KMS-11 (cell line): ENCODE measurements around the gene RYR2.

ENCODE experiments used
- H2AFZ ChIP-seq: fragments of 200-600 bp; sonication (generic); 2 replicates; pipeline ENCODE4 v1.6.1; 2016; ENCODE audit warnings: antibody characterized with exemption, mixed run types, low read depth
- H3K27ac ChIP-seq: fragments of 200-600 bp; sonication (generic); 2 replicates; pipeline ENCODE4 v1.6.1; 2016; ENCODE audit warnings: mild to moderate bottlenecking, mixed run types
- H3K27me3 ChIP-seq: fragments of 200-600 bp; sonication (generic); 2 replicates; pipeline ENCODE4 v1.6.1; 2017; ENCODE audit warnings: mild to moderate bottlenecking, low read depth, mixed run types, moderate library complexity; ENCODE audit not compliant: insufficient read depth
- H3K36me3 ChIP-seq: fragments of 200-600 bp; sonication (generic); 2 replicates; pipeline ENCODE4 v1.6.1; 2017; ENCODE audit warnings: mild to moderate bottlenecking, mixed run types; ENCODE audit not compliant: insufficient read depth
- H3K4me1 ChIP-seq: fragments of 200-600 bp; sonication (generic); 2 replicates; pipeline ENCODE4 v1.6.1; 2016; ENCODE audit warnings: mild to moderate bottlenecking, low read depth, mixed run types; ENCODE audit not compliant: poor library complexity, severe bottlenecking
- H3K4me2 ChIP-seq: fragments of 200-600 bp; sonication (generic); 2 replicates; pipeline ENCODE4 v1.7.0; 2016; ENCODE audit warnings: mild to moderate bottlenecking, mixed run types
- H3K4me3 ChIP-seq: fragments of 200-600 bp; sonication (generic); IDR thresholded peaks from 2 replicates; pipeline ENCODE4 v1.6.1; 2017; ENCODE audit warnings: low read depth, low read length, mixed read lengths; ENCODE audit not compliant: insufficient read depth
- H3K79me2 ChIP-seq: fragments of 200-600 bp; sonication (generic); 2 replicates; pipeline ENCODE4 v1.6.1; 2016; ENCODE audit warnings: low read depth, mixed run types; ENCODE audit not compliant: insufficient read depth
- H3K9ac ChIP-seq: fragments of 200-600 bp; sonication (generic); 2 replicates; pipeline ENCODE4 v1.6.1; 2016; ENCODE audit warnings: mild to moderate bottlenecking, mixed run types
- H4K20me1 ChIP-seq: fragments of 200-600 bp; sonication (generic); 2 replicates; pipeline ENCODE4 v1.6.1; 2016; ENCODE audit warnings: mild to moderate bottlenecking, mixed run types; ENCODE audit not compliant: insufficient read depth
- CTCF ChIP-seq: fragments of 200-600 bp; sonication (generic); conservative IDR thresholded peaks from 2 replicates; pipeline ENCODE4 v1.6.1; 2017; ENCODE audit warnings: low read depth, mild to moderate bottlenecking, antibody characterized with exemption, low read length, moderate library complexity, mixed read lengths

The RYR2 gene

GRCh38 chr1:237045278-237046016 lies 3.5 kb downstream of the RYR2 start:
- no peak overlapping the region for H2AFZ ChIP-seq
- H3K9ac ChIP-seq, result no peak overlapping the region
- H3K4me3 ChIP-seq, result no peak overlapping the region
- no peak for TF ChIP-seq CTCF
- no peak overlapping the region for H3K27ac ChIP-seq
- H3K4me2 ChIP-seq, result no peak overlapping the region
- no peaks in the 10 kb centered on the region for H3K36me3 ChIP-seq
- peaks cover 3% of the 10 kb centered on the region for H3K4me1 ChIP-seq
- no peaks in the 10 kb centered on the region for H3K79me2 ChIP-seq
- no peaks in the 10 kb centered on the region for H4K20me1 ChIP-seq
- H3K27me3 ChIP-seq, result no peaks in the 10 kb centered on the region

GRCh38 chr1:237048803-237049202 lies 6.8 kb downstream of the RYR2 start:
- H3K4me2 ChIP-seq, result no peak overlapping the region
- H4K20me1 ChIP-seq, result no peaks in the 10 kb centered on the region
- H2AFZ ChIP-seq, result no peak overlapping the region
- no peak overlapping the region for H3K27ac ChIP-seq
- no peaks in the 10 kb centered on the region for H3K27me3 ChIP-seq
- no peak overlapping the region for H3K9ac ChIP-seq
- no peak for TF ChIP-seq CTCF
- no peaks in the 10 kb centered on the region for H3K36me3 ChIP-seq
- H3K79me2 ChIP-seq, result no peaks in the 10 kb centered on the region
- H3K4me1 ChIP-seq, result peaks cover 7% of the 10 kb centered on the region
- no peak overlapping the region for H3K4me3 ChIP-seq

GRCh38 chr1:237050185-237050584 lies 8.2 kb downstream of the RYR2 start:
- TF ChIP-seq CTCF, result no peak
- Histone ChIP-seq H3K4me2 (no peak overlapping the region), H3K4me1 (peaks cover 7% of the 10 kb centered on the region), H3K27me3 (no peaks in the 10 kb centered on the region), H3K4me3 (no peak overlapping the region), H3K27ac (no peak overlapping the region), H2AFZ (no peak overlapping the region; the same call in 1 of the 2 replicates), H3K9ac (no peak overlapping the region), H3K79me2 (no peaks in the 10 kb centered on the region), H3K36me3 (no peaks in the 10 kb centered on the region), H4K20me1 (no peaks in the 10 kb centered on the region)

GRCh38 chr1:237050915-237051314 lies 8.9 kb downstream of the RYR2 start:
- Histone ChIP-seq H3K4me3 (no peak overlapping the region), H3K4me1 (peaks cover 7% of the 10 kb centered on the region), H3K79me2 (no peaks in the 10 kb centered on the region), H2AFZ (no peak overlapping the region), H3K36me3 (no peaks in the 10 kb centered on the region), H3K27ac (no peak overlapping the region), H3K9ac (no peak overlapping the region), H3K4me2 (no peak overlapping the region), H3K27me3 (no peaks in the 10 kb centered on the region), H4K20me1 (no peaks in the 10 kb centered on the region)
- TF ChIP-seq CTCF, result no peak
